Mucosa of descending colon (tissue), 3 donors: ENCODE data around the gene ZDHHC11. TPM values are rescaled to one million over a fixed set of nuclear protein-coding genes. Genes with fewer than 3 reads are reported as not detected.

Experiments used
- ATAC-seq: fragments of 200-7000 bp; cut with Tn5 transposase; one replicate; pipeline ENCODE4 v1.9.1; 2020; ENCODE audit warnings: mild to moderate bottlenecking, moderate library complexity
- DNase-seq, 3 donors: peaks; one replicate each; pipeline ENCODE4 v3.0.0-alpha.2; 2020
- H3K36me3 ChIP-seq: fragments of 200-600 bp; one replicate; pipeline ENCODE4 v1.8.0; 2021; ENCODE audit warnings: low read depth, mild to moderate bottlenecking
- H3K4me1 ChIP-seq: fragments of 200-600 bp; one replicate; pipeline ENCODE4 v1.8.0; 2021; ENCODE audit warnings: low read depth, mild to moderate bottlenecking
- H3K4me3 ChIP-seq: fragments of 200-600 bp; one replicate; pipeline ENCODE4 v1.8.0; 2021; ENCODE audit warnings: mild to moderate bottlenecking
- H3K9me3 ChIP-seq: fragments of 200-600 bp; one replicate; pipeline ENCODE4 v1.8.0; 2021; ENCODE audit warnings: mild to moderate bottlenecking
- intact Hi-C, 2 donors: fragments of 100-400 bp; cut with DNase I in 1 of 2; cut with micrococcal nuclease in 1 of 2; formaldehyde crosslinking; loops; one replicate each; pipeline versions ENCODE4 v1.11.0 to v1.11.1; 2022; cut with DNase I, micrococcal nuclease
- total RNA-seq, 3 donors: library from RNA; stranded (reverse); fragmentation: NEBNext Ultra II Directional in 2 of 3; extraction: Animal tissue kit (Norgen Biotek cat#: 25700) in 2 of 3; gene quantifications; one replicate each; pipeline versions ENCODE4 v1.2.1 to v1.2.4, GENCODE V29; 2021 to 2023
- TF ChIP-seq, protein P1 (sequence below): fragments of 200-600 bp; IDR thresholded peaks from one replicate; pipeline ENCODE4 v1.8.0; 2022; ENCODE audit warnings: antibody characterized with exemption, mild to moderate bottlenecking
- donor health status: DM: no; HTN: no; CAD: no; lungs with moderate emphysema.
- donor health status: DM: no; HTN: no; CAD: no.
- donor health status: DM: no; HTN: yes; CAD: no.

Gene ZDHHC11
- total RNA-seq, 3 donors from 2014 or later = 4.6 to 11.1 (median 7.0) TPM

DNA sequence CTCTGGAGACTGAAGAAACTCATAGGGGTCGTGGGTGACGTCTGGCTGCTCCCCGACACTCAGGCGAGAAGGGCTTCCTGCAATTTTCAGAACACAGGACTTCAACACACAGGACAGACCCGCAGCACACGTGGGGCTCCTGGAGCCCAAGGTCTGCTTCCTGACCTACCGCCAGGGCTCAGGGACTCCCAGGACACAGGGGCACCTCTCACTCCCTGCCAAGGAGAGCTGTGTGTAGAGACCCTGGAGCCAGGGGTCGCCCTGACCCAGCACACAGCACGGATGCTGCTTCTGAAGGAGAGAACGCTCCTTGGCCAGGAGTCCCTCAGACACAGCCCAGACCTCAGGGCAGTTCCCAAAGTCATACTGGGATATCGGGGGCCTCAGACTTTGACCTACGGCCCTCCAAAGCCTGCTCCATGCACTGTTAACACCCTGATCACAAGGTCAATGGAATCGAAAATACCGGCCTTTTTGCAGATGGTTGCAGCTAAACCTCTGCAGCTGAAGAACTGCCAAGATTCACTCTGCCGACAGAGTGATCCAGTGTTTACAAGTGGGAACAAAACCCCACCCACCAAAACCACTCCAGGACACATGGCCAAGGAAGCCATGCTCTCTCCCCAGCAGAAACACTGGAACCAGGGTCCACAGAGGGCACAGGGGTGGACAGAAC lies 13.8 kb upstream of the ZDHHC11 start:
- Histone ChIP-seq H3K36me3 (peaks cover 8% of the 10 kb centered on the region), H3K4me1 (no peaks in the 10 kb centered on the region), H3K4me3 (no peak overlapping the region), H3K9me3 (no peaks in the 10 kb centered on the region)
- DNase-seq = peak in 2 of 3 donors; percentile 17 to 25
- no peak for ATAC-seq
- TF ChIP-seq, protein P1, sequence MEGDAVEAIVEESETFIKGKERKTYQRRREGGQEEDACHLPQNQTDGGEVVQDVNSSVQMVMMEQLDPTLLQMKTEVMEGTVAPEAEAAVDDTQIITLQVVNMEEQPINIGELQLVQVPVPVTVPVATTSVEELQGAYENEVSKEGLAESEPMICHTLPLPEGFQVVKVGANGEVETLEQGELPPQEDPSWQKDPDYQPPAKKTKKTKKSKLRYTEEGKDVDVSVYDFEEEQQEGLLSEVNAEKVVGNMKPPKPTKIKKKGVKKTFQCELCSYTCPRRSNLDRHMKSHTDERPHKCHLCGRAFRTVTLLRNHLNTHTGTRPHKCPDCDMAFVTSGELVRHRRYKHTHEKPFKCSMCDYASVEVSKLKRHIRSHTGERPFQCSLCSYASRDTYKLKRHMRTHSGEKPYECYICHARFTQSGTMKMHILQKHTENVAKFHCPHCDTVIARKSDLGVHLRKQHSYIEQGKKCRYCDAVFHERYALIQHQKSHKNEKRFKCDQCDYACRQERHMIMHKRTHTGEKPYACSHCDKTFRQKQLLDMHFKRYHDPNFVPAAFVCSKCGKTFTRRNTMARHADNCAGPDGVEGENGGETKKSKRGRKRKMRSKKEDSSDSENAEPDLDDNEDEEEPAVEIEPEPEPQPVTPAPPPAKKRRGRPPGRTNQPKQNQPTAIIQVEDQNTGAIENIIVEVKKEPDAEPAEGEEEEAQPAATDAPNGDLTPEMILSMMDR = no peak
- intact Hi-C loops = no loop called here

DNA sequence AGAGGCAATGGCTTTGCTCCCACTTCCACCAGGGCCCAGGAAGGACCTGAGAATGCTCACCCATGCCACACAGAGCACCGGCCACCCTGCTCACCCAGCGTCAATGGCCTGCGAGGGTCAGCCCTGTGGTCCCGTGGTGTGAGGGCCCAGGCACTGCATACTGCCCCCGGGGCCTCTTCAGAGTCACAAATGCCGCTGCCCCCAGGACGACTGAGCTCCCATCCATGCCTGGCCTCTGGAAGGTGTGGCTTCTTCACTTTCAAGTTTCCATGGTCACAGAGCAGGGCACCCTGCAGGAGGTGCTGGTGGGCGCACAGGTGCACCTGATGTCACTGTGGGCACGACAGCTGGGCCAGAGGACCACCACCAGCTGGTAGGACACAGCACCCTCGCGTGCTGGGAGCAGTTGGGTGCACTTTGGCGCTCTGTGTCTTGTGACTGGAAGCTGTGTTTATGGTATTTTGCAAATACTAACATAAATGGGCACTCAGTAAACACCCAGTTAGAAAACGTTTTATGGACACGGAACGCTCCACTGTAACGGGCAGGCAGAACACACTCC lies 12.5 kb upstream of the ZDHHC11 start:
- no peak for DNase-seq
- no peaks in the 10 kb centered on the region for H3K36me3 ChIP-seq
- H3K4me3 ChIP-seq = no peak overlapping the region
- ATAC-seq = no peak
- H3K4me1 ChIP-seq = no peaks in the 10 kb centered on the region
- intact Hi-C loops = no loop called here
- TF ChIP-seq, protein P1 = no peak
- no peaks in the 10 kb centered on the region for H3K9me3 ChIP-seq

DNA sequence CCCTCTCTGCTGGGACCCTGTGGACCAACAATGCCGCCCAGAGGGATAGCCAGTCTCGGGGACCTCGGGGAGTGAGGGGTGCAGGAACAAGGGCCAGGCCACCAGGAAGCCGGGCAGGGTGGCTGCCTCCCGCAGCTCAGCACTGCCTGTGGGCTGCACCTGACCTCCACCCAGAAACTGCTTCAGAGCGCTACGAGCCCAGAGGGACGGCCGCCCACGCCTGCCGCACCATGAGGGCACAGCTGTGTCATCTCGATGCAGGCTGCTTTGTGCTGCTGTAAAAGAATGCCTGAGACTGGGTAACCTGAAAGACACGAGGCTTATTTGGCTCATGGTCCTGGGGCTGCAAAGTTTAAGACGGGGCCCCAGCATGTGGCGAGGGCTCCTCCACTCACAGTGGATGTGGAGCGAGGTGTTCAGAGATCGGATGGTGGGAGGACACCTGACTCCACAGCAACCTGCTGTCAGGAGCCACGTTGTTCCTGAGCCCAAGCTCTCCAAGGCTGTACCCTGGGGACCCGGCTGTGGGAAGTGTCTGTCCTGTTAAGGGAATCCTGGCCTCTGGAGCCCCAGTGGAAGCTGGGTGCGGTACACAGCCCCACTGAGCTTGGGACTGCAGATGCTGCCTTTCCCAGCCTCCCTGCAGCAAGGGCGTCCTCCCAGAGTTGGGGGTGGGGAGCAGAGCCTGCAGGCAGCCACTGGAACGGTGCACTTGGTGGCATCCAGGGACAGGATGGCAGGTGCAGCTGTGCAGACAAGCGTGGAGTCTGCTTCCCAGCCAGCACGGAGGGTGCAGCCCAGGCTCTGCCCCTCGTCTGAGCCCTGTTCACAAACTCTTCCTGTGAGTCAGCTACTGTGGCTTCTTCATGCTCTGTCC lies 11.8 kb upstream of the ZDHHC11 start:
- Histone ChIP-seq H3K4me1 (no peaks in the 10 kb centered on the region), H3K36me3 (no peaks in the 10 kb centered on the region), H3K9me3 (no peaks in the 10 kb centered on the region), H3K4me3 (no peak overlapping the region)
- intact Hi-C loops = no loop called here
- ATAC-seq = no peak
- TF ChIP-seq, protein P1 = no peak
- DNase-seq = no peak

DNA sequence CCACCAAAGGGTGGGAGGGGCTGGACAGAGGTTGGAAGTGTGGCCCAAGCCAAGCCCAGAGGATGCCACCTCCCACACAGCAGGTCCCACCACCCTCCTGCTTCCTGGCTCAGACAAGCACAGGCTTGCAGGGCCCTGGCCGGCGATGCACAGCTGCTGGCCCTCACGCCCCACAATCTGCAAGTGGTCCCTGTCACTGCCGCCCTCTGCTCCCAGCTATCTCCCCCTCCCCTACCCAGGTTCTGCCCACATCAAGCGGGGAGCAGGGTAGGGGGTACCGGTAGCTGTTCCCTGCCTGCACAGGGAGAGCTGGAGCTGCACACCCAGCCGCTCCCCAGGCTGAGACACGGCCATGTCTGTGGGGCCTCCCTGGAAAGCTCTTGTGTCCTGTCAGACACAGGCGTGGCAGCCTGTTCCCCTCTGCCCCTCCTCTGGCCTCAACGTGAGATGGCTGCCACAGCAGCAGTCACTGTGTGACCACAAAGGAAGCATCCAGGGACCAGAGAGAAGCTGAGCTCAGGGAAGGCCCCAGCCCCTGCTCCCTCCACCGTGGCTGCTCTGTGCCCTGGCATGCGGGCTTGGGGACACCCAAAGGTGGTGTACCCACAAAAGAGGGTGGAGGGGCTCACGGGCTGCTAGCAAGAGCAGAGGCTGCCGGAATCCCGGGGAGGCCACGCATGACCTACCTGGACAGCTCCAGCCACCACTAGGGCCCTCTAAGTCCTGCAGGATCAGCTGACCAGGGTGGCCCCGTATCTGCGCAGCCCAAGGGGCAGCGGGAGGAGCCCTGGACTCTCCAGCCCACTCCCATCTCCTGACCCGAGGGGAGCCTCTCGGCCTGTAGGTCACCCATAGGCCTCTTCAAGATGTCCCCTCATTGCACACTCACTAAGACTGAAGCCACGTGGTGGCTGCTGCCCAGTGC lies 10.9 kb upstream of the ZDHHC11 start:
- H3K4me3 ChIP-seq = no peak overlapping the region
- H3K36me3 ChIP-seq = no peaks in the 10 kb centered on the region
- no peaks in the 10 kb centered on the region for H3K4me1 ChIP-seq
- intact Hi-C loops = no loop called here
- H3K9me3 ChIP-seq = no peaks in the 10 kb centered on the region
- TF ChIP-seq, protein P1 = no peak
- ATAC-seq (peak; percentile 7), DNase-seq (no peak)

DNA sequence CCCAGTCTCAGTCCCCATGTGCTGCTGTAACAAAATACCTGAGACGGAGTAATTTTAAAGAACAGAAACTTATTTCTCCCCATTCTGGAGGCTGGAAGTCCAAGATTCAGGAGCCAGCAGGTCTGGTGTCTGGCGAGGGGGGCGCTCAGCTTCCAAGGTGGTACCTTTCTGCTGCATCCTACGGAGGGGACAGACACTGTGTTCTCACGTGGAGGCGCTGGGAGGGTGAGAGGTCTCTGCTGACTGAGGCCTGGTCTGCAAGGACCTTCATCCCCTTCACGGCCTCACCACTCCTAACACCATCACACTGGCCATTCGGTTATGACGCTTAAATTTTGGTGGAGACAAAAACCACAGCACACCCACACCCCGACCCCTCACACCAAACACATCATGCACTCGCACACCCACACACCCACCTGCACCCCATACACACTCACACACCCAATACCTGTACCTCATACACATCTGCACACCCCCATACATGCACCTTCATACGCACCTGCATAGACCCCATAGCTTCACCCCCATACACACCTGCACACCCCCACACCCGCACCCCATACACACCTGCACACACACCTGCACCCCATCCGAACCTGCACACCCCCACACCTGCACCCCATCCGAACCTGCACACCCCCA lies 9.8 kb upstream of the ZDHHC11 start:
- TF ChIP-seq, protein P1 = no peak
- H3K9me3 ChIP-seq = no peaks in the 10 kb centered on the region

More for the DNA sequence above, 9.8 kb upstream of the ZDHHC11 start:
- DNase-seq (no peak), ATAC-seq (no peak)
- Histone ChIP-seq H3K4me3 (no peak overlapping the region), H3K36me3 (no peaks in the 10 kb centered on the region), H3K4me1 (no peaks in the 10 kb centered on the region)
- intact Hi-C loops = no loop called here
